ENCODE data around the gene PCDH12. TPM values are rescaled to one million over a fixed set of nuclear protein-coding genes. Genes with fewer than 3 reads are reported as not detected.
A peak's percentile ranks its signal among the peaks of the same experiment; 100 is the strongest.

PCDH12 gene
- total and polyA plus RNA-seq, 8 donors, result 0.35 to 7.0 (median 1.7) TPM

- no peak overlapping the region for H3K27ac ChIP-seq
- H3K9me3 ChIP-seq, result no peaks in the 10 kb centered on the region
- no peak for DNase-seq
- 83 to 95% (median 90%) methylated on average over 4 of the region's 4 CpGs for WGBS, 5 donors
- H3K4me1 ChIP-seq, result peaks cover 0 to 3% (median 0%) of the 10 kb centered on the region in 4 donors
- H3K36me3 ChIP-seq, result peaks cover 71 to 100% (median 97%) of the 10 kb centered on the region in 4 donors
- no peaks in the 10 kb centered on the region for H3K27me3 ChIP-seq
- no peak overlapping the region for H3K4me3 ChIP-seq
- TF ChIP-seq POLR2A (IDR thresholded peaks at IDR 0.05) (no peak), POLR2AphosphoS5 (IDR thresholded peaks at IDR 0.05) (no peak), CTCF (IDR thresholded peaks at IDR 0.05) (no peak), EP300 (IDR thresholded peaks at IDR 0.05) (no peak)
- intact Hi-C loops (cut with DNase I; ENCODE audit: low total_unique reads), result no loop called here
These were observed 22.5 kb downstream of the PCDH12 start for GRCh38 chr5:141935538-141935937.

GRCh38 chr5:141934099-141934844 lies 23.7 kb downstream of the PCDH12 start:
- no peak overlapping the region for H3K4me3 ChIP-seq
- WGBS, 5 donors, result 44 to 62% (median 52%) methylated on average over 11 of the region's 11 CpGs
- no peaks in the 10 kb centered on the region for H3K9me3 ChIP-seq
- H3K27ac ChIP-seq, result no peak overlapping the region
- H3K4me1 ChIP-seq, result no peaks in the 10 kb centered on the region
- intact Hi-C loops (cut with DNase I; ENCODE audit: low total_unique reads), result no loop called here
- DNase-seq, result peak in 1 of 2 donors; percentile 61
- no peaks in the 10 kb centered on the region for H3K27me3 ChIP-seq
- TF ChIP-seq POLR2A (IDR thresholded peaks at IDR 0.05), result no peak
- TF ChIP-seq CTCF (IDR thresholded peaks at IDR 0.05), result no peak
- no peak for TF ChIP-seq POLR2AphosphoS5 (IDR thresholded peaks at IDR 0.05)
- TF ChIP-seq EP300 (IDR thresholded peaks at IDR 0.05), result no peak
- peaks cover 84 to 100% (median 100%) of the 10 kb centered on the region in 4 donors for H3K36me3 ChIP-seq

GRCh38 chr5:141933151-141933550 lies 24.9 kb downstream of the PCDH12 start:
- no peak for DNase-seq
- TF ChIP-seq EP300 (IDR thresholded peaks at IDR 0.05), result no peak
- peaks cover 88 to 100% (median 100%) of the 10 kb centered on the region in 4 donors for H3K36me3 ChIP-seq
- H3K27me3 ChIP-seq, result no peaks in the 10 kb centered on the region
- H3K9me3 ChIP-seq, result no peaks in the 10 kb centered on the region
- H3K27ac ChIP-seq, result no peak overlapping the region
- H3K4me1 ChIP-seq, result no peaks in the 10 kb centered on the region
- intact Hi-C loops (cut with DNase I; ENCODE audit: low total_unique reads), result no loop called here
- WGBS, 5 donors, result 93 to 97% (median 97%) methylated on average over 7 of the region's 7 CpGs
- no peak overlapping the region for H3K4me3 ChIP-seq

- Histone ChIP-seq H3K4me3 (no peak overlapping the region), H3K4me1 (peaks cover 0 to 5% (median 0%) of the 10 kb centered on the region in 4 donors), H3K27me3 (no peaks in the 10 kb centered on the region), H3K36me3 (peaks cover 87 to 100% (median 100%) of the 10 kb centered on the region in 4 donors), H3K27ac (no peak overlapping the region), H3K9me3 (no peaks in the 10 kb centered on the region)
- no peak for DNase-seq
- intact Hi-C loops (cut with DNase I; ENCODE audit: low total_unique reads), result no loop called here
- WGBS, 5 donors, result 90 to 93% (median 92%) methylated on average over 5 of the region's 5 CpGs
- TF ChIP-seq POLR2AphosphoS5 (IDR thresholded peaks at IDR 0.05) (no peak), POLR2A (IDR thresholded peaks at IDR 0.05) (no peak), CTCF (IDR thresholded peaks at IDR 0.05) (no peak), EP300 (IDR thresholded peaks at IDR 0.05) (no peak)
These were observed 26.3 kb downstream of the PCDH12 start for GRCh38 chr5:141931694-141932093.
